Common myeloid progenitor, CD34-positive (primary cell): ENCODE measurements around the gene AKR1B15.
"Not testable (repeated sequence)": the region's sequence is repeated elsewhere in the genome, so short reads cannot be mapped to it uniquely, and the experiment has no call there.

Source experiments
- CTCF ChIA-PET: fragments of 350-600 bp; sonication (Branson Sonifier 250); formaldehyde crosslinking; loops from one replicate; lab custom pipeline; 2021; ENCODE audit warnings: antibody characterized with exemption; lab: Charles Lee
- POLR2A ChIA-PET: fragments of 350-600 bp; sonication (Branson Sonifier 250); formaldehyde crosslinking; loops from one replicate; lab custom pipeline; 2021; ENCODE audit warnings: antibody characterized with exemption; lab: Charles Lee
- DNase-seq, 3 donors: peaks; one replicate each; pipeline versions ENCODE4 v3.0.0 to v3.0.0-alpha.2; 2013
- H3K27ac ChIP-seq, 2 experiments: 1 replicate in 1 of 2; 2 replicates in 1 of 2; pipeline ENCODE4 v1.7.0; 2013; ENCODE audit warnings: inconsistent platforms in 2 of 2, low read length in 2 of 2, mild to moderate bottlenecking in 2 of 2, low read depth in 1 of 2, moderate library complexity in 1 of 2; ENCODE audit not compliant: severe bottlenecking in 2 of 2, insufficient read depth in 1 of 2, poor library complexity in 1 of 2
- H3K27me3 ChIP-seq, 5 experiments: replicated peaks in 2 of 5; 1 replicate in 3 of 5; 2 replicates in 2 of 5; pipeline versions ENCODE4 v1.6.1 to v1.7.0; 2013; ENCODE audit warnings: low read length in 4 of 5, mild to moderate bottlenecking in 2 of 5, moderate library complexity in 2 of 5, inconsistent platforms in 1 of 5; ENCODE audit not compliant: insufficient read depth in 5 of 5, control insufficient read depth in 4 of 5
- H3K36me3 ChIP-seq, 4 experiments: 1 replicate in 2 of 4; 2 replicates in 2 of 4; pipeline versions ENCODE4 v1.6.1 to v1.7.0; 2013; ENCODE audit warnings: low read length in 3 of 4, control low read depth in 1 of 4, mild to moderate bottlenecking in 1 of 4; ENCODE audit not compliant: control insufficient read depth in 4 of 4, insufficient read depth in 4 of 4
- H3K4me1 ChIP-seq, 4 experiments: 1 replicate in 3 of 4; 2 replicates in 1 of 4; pipeline versions ENCODE4 v1.6.1 to v1.7.1; 2013; ENCODE audit warnings: low read length in 3 of 4, mild to moderate bottlenecking in 3 of 4, control low read depth in 1 of 4, inconsistent platforms in 1 of 4, moderate library complexity in 1 of 4; ENCODE audit not compliant: control insufficient read depth in 4 of 4, insufficient read depth in 4 of 4; ENCODE audit errors: control extremely low read depth in 1 of 4
- H3K4me3 ChIP-seq, 7 experiments: 1 replicate in 4 of 7; 2 replicates in 3 of 7; pipeline versions ENCODE4 v1.5.1 to v1.7.0; 2013; ENCODE audit warnings: mild to moderate bottlenecking in 7 of 7, low read length in 6 of 7, moderate library complexity in 6 of 7, inconsistent platforms in 2 of 7, low read depth in 2 of 7, control low read depth in 1 of 7; ENCODE audit not compliant: insufficient read depth in 4 of 7, control insufficient read depth in 1 of 7; ENCODE audit errors: extremely low read depth in 1 of 7
- H3K9me3 ChIP-seq, 5 experiments: 1 replicate in 4 of 5; 2 replicates in 1 of 5; pipeline versions ENCODE4 v1.6.1 to v1.7.1; 2013; ENCODE audit warnings: low read length in 4 of 5, mild to moderate bottlenecking in 2 of 5, inconsistent platforms in 1 of 5, low read depth in 1 of 5, moderate library complexity in 1 of 5; ENCODE audit not compliant: control insufficient read depth in 4 of 5, insufficient read depth in 2 of 5; ENCODE audit errors: control extremely low read depth in 1 of 5
- WGBS: methylation state at CpG from one replicate; pipeline ENCODE4 v1.1.5; 2013; ENCODE audit not compliant: insufficient coverage; 5-methylcytosine and 5-hydroxymethylcytosine counted together

AKR1B15 gene

DNA sequence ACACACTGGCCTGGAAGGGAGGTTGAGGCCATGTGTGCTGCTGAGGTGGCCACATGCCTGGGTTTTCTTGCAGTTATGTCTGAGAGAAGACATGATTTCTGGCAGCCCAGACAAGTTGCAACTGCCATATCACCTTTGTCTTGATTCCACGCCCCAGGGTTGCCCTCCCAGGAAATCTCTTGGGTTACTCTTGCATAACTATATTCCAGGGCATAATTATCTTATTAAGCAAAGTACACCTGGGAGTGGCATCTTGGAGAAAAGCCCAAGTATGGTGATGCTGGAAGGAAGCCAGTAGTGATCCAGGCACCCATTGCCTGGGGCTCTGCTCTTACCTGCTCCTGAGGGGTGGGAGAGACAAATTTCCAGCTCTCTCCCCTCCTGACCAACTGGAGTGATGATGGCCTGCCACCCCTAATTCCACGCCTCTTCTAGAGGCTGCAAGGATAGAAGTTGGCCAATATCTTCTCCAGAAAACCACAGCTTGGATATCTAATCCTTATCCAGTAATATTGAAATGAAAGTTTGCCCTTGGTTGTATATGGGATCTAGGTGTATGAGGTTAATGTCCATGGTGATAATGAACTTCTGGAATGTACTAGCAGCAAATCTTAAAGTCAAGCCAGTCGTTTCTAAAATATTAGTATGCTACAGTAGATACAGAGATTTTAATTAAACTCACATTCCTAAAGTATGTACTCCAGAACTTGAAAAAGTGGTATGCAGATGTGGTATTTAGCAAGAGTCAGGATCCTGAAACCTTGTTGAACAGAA is 16.5 kb upstream of the AKR1B15 start:
- Histone ChIP-seq H3K36me3 (no peaks in the 10 kb centered on the region), H3K4me3 (no peak overlapping the region), H3K4me1 (no peaks in the 10 kb centered on the region), H3K27ac (no peak overlapping the region), H3K9me3 (no peaks in the 10 kb centered on the region), H3K27me3 (peaks cover 0 to 2% (median 0%) of the 10 kb centered on the region in 5 experiments)
- CTCF ChIA-PET = no interaction called here
- POLR2A ChIA-PET = no interaction called here
- no peak for DNase-seq
- WGBS = no CpG with 5 or more reads among the region's 3 CpGs

DNA sequence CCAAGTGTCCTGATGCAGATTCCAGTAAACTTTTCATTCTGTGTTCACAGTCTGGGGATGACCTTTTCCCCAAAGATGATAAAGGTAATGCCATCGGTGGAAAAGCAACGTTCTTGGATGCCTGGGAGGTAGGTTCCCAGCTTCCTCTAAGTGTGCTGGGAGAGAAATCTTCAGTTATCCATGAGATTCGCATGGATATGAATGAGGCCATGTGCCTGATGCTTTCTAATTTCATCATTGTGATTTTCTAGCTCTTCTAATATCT is 16.0 kb upstream of the AKR1B15 start:
- POLR2A ChIA-PET = no interaction called here
- WGBS = 100% methylated on average over 2 of the region's 3 CpGs
- Histone ChIP-seq H3K27me3 (peaks cover 0 to 2% (median 0%) of the 10 kb centered on the region in 5 experiments), H3K36me3 (no peaks in the 10 kb centered on the region), H3K9me3 (no peaks in the 10 kb centered on the region), H3K4me1 (no peaks in the 10 kb centered on the region), H3K27ac (no peak overlapping the region), H3K4me3 (no peak overlapping the region)
- CTCF ChIA-PET = no interaction called here
- DNase-seq = no peak

DNA sequence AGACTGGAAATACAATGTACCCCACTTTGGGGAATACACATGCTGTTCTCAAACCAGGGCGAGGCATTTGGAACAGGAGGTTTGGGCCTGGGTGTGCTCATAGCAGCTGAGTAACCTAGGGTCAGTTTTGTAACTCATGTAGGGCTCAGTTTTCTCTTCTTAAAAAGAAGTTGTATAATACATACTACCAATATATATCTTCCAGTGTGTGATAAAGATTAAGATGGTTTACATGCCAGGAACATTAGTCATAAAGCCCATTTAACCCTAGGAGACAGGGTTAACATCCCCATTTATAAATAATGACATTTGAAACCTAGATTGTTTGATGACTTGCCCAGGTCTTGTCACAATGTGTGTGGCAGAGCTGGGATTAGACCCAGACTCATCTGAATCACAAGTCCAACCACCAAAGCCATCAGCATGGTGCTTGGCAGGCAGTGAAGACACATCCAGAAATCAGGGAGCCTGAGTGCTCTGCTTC is 15.6 kb upstream of the AKR1B15 start:
- H3K4me3 ChIP-seq = no peak overlapping the region
- peaks cover 0 to 2% (median 0%) of the 10 kb centered on the region in 5 experiments for H3K27me3 ChIP-seq
- DNase-seq = no peak
- H3K27ac ChIP-seq = no peak overlapping the region
- H3K4me1 ChIP-seq = no peaks in the 10 kb centered on the region
- H3K9me3 ChIP-seq = no peaks in the 10 kb centered on the region
- POLR2A ChIA-PET = no interaction called here
- no CpG with 5 or more reads among the region's 1 CpG for WGBS
- CTCF ChIA-PET = no interaction called here
- H3K36me3 ChIP-seq = no peaks in the 10 kb centered on the region

DNA sequence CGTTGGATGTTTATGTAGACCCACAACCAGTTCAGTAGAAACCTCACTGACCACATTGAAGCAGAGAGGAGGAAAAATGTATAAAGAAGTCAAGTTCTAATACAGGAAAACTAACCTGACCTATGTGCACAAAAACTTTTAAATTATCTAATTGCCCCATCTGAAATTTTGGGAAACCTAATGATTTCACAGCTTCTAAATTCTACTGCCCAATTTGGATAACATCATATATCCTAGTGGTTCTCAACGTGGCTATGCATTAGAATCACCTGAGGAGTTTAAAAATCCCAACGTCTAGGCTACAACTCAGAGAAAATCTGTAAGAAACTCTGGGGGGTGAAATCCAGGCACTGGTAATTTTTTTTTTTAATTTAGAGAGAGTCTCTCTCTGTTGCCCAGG is 14.3 kb upstream of the AKR1B15 start:
- Histone ChIP-seq H3K27ac (no peak overlapping the region), H3K4me3 (no peak overlapping the region), H3K9me3 (no peaks in the 10 kb centered on the region), H3K27me3 (peaks cover 0 to 2% (median 0%) of the 10 kb centered on the region in 5 experiments), H3K36me3 (no peaks in the 10 kb centered on the region), H3K4me1 (no peaks in the 10 kb centered on the region)
- POLR2A ChIA-PET = no interaction called here
- CTCF ChIA-PET = interaction anchor here (0.7 kb wide), 1 partner anchor 25 kb away, joined by 3 read pairs; no protein-coding TSS in a partner anchor
- no peak for DNase-seq
- WGBS = 94% methylated on average over 2 of the region's 3 CpGs

DNA sequence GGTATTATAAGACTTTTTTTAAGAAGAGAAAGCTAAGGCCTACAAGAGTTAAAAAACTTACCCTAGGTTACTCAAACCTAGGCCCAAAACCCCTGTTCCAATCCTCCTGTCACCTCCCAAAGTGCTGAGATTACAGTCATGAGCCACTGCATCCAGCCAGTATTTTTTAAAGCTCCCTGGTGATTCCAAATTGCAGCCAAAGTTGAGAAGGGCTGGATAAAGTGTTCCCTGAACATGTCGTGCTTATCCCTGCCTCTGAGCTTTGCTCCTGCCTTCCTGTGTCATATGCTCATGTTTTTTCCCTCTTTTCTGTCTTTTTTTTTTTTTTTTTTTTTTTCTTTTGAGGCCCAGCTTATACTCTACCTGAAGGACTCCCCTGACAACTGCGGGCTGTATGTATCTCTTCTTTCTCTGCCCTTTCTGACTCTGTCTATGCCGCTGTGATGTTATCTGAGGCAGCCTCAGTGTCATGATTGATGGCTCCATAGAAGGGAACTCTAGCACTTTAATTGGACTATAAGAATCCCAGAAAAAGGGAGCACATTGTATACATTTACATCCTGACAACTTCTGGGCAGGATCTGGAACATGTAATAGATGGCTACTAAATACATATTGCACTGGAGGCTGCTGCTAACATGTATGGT is 13.5 kb upstream of the AKR1B15 start:
- 86% methylated on average over 1 of the region's 3 CpGs for WGBS
- DNase-seq = no peak
- CTCF ChIA-PET = interaction anchor here (0.7 kb wide), 1 partner anchor 24 kb away, joined by 3 read pairs; no protein-coding TSS in a partner anchor

DNA sequence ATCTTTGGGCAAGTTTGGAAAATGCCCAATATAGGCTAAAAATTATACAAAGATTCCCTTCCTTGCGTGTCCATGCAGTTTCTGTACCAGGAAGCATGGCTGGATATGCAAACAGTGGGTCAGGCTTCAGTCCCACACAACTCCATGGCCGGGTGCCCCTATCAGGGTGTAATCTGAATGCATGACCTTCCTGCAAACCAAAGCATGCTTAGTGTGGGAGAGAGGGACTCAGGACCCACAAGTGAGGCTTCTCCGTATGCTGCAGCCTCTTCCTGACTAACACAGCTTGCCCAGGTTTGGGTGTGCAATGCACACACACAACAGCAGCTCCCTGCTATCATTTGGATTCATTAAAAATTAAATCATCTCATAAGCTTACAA is 13.0 kb upstream of the AKR1B15 start:
- H3K36me3 ChIP-seq = no peaks in the 10 kb centered on the region
- no peak for DNase-seq
- ChIA-PET CTCF (interaction anchor here (1.1 kb wide), 1 partner anchor 13 kb away, joined by 3 read pairs; no protein-coding TSS in a partner anchor), POLR2A (no interaction called here)
- WGBS = 90% methylated on average over 3 of the region's 3 CpGs
- H3K4me3 ChIP-seq = no peak overlapping the region
- no peaks in the 10 kb centered on the region for H3K4me1 ChIP-seq
- H3K9me3 ChIP-seq = no peaks in the 10 kb centered on the region
- H3K27me3 ChIP-seq = peaks cover 0 to 2% (median 0%) of the 10 kb centered on the region in 5 experiments
- H3K27ac ChIP-seq = no peak overlapping the region

More for the DNA sequence above, 13.5 kb upstream of the AKR1B15 start:
- H3K9me3 ChIP-seq = no peaks in the 10 kb centered on the region
- H3K27me3 ChIP-seq = peaks cover 0 to 2% (median 0%) of the 10 kb centered on the region in 5 experiments
- H3K4me3 ChIP-seq = no peak overlapping the region
- H3K4me1 ChIP-seq = no peaks in the 10 kb centered on the region
- H3K27ac ChIP-seq = no peak overlapping the region
- no peaks in the 10 kb centered on the region for H3K36me3 ChIP-seq
- POLR2A ChIA-PET = no interaction called here

DNA sequence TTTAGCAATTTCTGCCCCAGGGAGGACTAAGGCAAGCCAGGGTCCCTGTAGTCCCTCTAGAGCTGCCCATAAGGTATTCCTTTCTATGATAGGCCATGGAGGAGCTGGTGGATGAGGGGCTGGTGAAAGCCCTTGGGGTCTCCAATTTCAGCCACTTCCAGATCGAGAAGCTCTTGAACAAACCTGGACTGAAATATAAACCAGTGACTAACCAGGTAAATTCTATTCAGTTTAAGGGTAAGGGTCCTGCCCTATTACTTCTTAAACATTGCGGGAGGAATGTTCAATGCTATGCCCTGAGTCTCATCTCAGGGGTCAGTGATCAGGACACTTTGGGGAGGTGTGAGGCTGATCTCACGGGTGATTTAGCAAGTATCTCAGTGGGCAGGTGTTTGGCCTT is 12.4 kb upstream of the AKR1B15 start:
- POLR2A ChIA-PET, DNase-seq, H3K9me3 ChIP-seq, H3K27me3 ChIP-seq, H3K4me3 ChIP-seq, H3K4me1 ChIP-seq, H3K36me3 ChIP-seq, H3K27ac ChIP-seq: not testable (repeated sequence)
- no CpG with 5 or more reads among the region's 3 CpGs for WGBS
- CTCF ChIA-PET = interaction anchor here (0.8 to 1.1 kb wide), 2 partner anchors 12 to 71 kb away, joined by 3 read pairs; no protein-coding TSS in a partner anchor
